GM21717 (cell line): ENCODE data around the gene PPT1.
"Not testable (repeated sequence)": the region's sequence is repeated elsewhere in the genome, so short reads cannot be mapped to it uniquely, and the experiment has no call there.

ENCODE experiments used
- ATAC-seq: cut with Tn5 transposase; IDR thresholded peaks from one replicate; pipeline ENCODE4 v1.9.1; 2021; ENCODE audit warnings: mild to moderate bottlenecking, moderate library complexity; ENCODE audit not compliant: unreplicated experiment

Gene PPT1

GRCh38 chr1:40092706-40093639 is 4.1 kb downstream of the PPT1 start:
- no peak for ATAC-seq

- ATAC-seq = no peak
Observed at GRCh38 chr1:40092241-40092640, 4.8 kb downstream of the PPT1 start.

GRCh38 chr1:40090652-40091355 is 6.2 kb downstream of the PPT1 start:
- no peak for ATAC-seq

GRCh38 chr1:40084750-40085149 is 12.3 kb downstream of the PPT1 start:
- not testable (repeated sequence) for ATAC-seq

- no peak for ATAC-seq
Observed at GRCh38 chr1:40081871-40082270, 15.2 kb downstream of the PPT1 start.

GRCh38 chr1:40079774-40080400 is 17.2 kb downstream of the PPT1 start:
- ATAC-seq = no peak

- ATAC-seq = no peak
Observed at GRCh38 chr1:40078512-40079333, 18.3 kb downstream of the PPT1 start.

GRCh38 chr1:40076895-40077312 is 20.1 kb downstream of the PPT1 start:
- no peak for ATAC-seq

GRCh38 chr1:40075266-40075665 is 21.8 kb downstream of the PPT1 start:
- no peak for ATAC-seq

GRCh38 chr1:40073062-40073461 is 24.0 kb downstream of the PPT1 start:
- ATAC-seq = no peak

GRCh38 chr1:40072142-40072541 is 24.9 kb downstream of the PPT1 start:
- no peak for ATAC-seq

GRCh38 chr1:40067851-40068250 is 29.2 kb downstream of the PPT1 start:
- no peak for ATAC-seq

- no peak for ATAC-seq
Observed at GRCh38 chr1:40067023-40067422, 30.0 kb downstream of the PPT1 start.

GRCh38 chr1:40064797-40065499 is 32.1 kb downstream of the PPT1 start:
- ATAC-seq = peak; percentile 68

- ATAC-seq = no peak
Observed at GRCh38 chr1:40059960-40060750, 36.9 kb downstream of the PPT1 start.

- ATAC-seq = no peak
Observed at GRCh38 chr1:40059338-40059959, 37.6 kb downstream of the PPT1 start.

- no peak for ATAC-seq
Observed at GRCh38 chr1:40058453-40059337, 38.4 kb downstream of the PPT1 start.

GRCh38 chr1:40058097-40058452 is 39.0 kb downstream of the PPT1 start:
- no peak for ATAC-seq
